Stimulated activated CD4-positive, alpha-beta T cell treated with anti-CD3 and anti-CD28 coated beads, TNF-alpha, amount 100 ng/mL, for 1 hour (primary cell): ENCODE measurements around the gene INHA.
A peak's percentile ranks its signal among the peaks of the same experiment; 100 is the strongest.

Experiments used
- DNase-seq, 3 donors: peaks; one replicate each; pipeline ENCODE4 v3.0.0-alpha.2; 2020; ENCODE audit warnings: low read depth in 3 of 3, low spot score in 1 of 3

The INHA gene, protein sequence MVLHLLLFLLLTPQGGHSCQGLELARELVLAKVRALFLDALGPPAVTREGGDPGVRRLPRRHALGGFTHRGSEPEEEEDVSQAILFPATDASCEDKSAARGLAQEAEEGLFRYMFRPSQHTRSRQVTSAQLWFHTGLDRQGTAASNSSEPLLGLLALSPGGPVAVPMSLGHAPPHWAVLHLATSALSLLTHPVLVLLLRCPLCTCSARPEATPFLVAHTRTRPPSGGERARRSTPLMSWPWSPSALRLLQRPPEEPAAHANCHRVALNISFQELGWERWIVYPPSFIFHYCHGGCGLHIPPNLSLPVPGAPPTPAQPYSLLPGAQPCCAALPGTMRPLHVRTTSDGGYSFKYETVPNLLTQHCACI

GRCh38 chr2:219572237-219573001, at the start of gene INHA:
TSS of gene INHA (plus strand) at chr2:219572310. CDS start at chr2:219572375, 65 bp downstream.
- DNase-seq: no peak

DNA sequence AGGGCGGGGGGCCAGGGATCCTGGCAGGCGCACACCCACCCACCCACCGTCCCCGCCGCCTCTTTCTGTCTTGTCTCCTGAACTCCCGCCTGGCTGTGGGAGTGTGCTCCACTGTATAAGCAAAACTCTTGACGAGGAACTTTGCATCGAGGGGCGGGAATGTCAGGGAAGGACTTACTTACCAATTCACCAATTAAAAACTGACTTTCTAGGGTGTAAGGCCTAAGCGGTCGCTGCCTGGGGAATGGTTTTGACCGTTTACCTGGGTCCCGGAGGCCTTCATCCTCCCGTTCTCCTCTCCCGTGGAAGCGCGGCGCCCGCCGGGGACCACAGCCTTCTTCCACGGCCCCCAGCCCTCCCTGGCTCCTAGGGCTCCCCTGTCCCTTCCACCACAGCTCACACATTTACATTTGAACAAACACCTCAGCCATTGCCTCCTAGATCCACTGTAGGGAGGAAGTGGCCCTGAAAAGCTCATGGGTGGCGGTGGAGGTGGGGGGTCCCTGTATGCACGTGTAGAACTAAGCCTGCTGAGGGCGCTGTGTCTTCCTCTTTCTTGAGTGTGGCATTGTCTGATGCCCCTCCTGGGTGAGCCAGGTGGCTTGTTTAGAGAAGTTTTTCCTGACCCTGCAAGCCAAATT, 49.0 kb upstream of the INHA start:
- no peak for DNase-seq

GRCh38 chr2:219524817-219525216, 47.3 kb upstream of the INHA start:
- no peak for DNase-seq

DNA sequence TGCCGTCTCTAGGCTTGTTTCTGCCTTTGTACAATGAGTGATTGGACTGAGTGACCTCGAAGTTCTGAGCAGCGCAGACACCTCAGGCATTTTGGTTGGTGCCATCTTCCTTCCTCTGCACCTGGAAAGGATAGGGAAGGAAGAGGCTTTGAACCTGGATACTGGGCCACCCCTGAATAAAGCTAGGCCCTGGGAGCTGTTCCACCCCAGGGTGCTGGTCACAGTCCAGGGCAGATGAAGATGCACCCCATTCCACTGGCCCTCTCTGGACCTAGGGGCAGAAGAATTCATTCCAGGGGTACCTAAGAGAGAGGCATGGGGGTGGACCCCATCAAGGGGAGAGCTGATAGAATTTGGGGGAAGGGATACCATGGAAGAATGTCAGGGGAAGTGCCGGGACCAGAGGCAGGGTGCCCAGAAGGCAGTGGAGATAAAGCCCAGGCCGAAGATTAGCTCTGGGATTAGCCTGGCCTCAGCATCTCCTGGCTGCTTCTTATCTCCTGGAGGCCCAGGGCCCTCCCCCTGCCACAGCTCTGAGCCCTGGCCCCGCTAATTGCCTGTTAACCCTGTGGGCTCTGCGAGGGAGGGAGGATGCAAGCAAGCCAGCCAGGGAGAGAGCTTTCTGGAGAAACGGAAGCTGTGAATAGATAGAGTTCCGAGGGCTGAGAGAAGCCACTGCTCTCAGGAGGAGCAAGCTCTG, 46.4 kb upstream of the INHA start:
- no peak for DNase-seq

DNA sequence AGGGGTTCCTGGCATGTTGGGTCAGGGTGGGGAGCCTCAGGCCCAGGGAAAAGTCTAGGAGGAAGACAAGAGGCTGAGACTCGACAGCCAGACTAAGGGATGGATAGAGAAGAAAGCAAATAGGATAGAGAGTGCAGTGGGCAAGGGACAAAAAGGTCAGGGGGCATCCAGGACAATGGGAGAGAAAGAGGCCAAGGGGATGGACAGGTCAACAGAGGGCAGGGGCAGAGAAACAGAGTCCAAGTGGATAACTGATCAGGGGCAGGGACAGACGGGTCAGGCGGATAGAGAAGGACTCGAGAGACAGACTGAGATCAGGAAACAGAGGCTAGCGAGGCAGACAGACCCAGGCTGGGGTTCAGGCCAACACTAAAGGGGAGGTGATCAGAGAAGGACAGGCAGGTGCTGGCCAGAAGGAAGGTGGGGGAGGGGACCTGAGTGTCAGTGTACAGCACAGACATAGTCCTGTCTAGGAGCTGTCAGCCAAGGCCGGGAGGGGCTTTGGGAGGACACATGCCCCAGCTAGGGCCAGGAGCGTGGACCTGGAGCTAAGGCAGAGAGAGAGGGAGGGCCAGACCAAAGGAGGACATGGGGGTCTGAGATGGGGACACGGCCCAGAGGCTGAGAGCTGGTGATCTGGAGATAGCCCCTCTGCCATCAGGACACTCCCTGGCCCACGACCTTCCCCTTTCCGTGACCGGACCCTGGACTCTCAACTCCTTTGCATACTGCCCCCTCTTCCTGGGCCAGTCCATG, 45.6 kb upstream of the INHA start:
- no peak for DNase-seq

DNA sequence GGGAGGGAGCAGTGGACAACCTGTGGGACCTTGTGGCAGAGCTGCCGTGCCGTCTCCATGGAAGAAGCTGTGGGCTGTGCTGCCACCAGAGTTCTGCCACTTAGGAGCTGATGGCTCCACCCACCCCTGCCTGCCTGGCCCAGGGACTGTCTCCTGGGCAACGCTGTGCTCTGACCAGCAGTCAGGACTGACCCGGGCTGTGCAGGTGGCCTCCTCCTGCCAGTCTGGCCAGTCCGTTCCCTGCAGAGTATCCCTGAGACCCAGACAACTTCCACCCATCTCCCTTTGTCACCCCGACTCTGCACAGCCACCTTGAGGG, 45.1 kb upstream of the INHA start:
- no peak for DNase-seq

- no peak for DNase-seq
These were observed 44.6 kb upstream of the INHA start for GRCh38 chr2:219527472-219527871.

DNA sequence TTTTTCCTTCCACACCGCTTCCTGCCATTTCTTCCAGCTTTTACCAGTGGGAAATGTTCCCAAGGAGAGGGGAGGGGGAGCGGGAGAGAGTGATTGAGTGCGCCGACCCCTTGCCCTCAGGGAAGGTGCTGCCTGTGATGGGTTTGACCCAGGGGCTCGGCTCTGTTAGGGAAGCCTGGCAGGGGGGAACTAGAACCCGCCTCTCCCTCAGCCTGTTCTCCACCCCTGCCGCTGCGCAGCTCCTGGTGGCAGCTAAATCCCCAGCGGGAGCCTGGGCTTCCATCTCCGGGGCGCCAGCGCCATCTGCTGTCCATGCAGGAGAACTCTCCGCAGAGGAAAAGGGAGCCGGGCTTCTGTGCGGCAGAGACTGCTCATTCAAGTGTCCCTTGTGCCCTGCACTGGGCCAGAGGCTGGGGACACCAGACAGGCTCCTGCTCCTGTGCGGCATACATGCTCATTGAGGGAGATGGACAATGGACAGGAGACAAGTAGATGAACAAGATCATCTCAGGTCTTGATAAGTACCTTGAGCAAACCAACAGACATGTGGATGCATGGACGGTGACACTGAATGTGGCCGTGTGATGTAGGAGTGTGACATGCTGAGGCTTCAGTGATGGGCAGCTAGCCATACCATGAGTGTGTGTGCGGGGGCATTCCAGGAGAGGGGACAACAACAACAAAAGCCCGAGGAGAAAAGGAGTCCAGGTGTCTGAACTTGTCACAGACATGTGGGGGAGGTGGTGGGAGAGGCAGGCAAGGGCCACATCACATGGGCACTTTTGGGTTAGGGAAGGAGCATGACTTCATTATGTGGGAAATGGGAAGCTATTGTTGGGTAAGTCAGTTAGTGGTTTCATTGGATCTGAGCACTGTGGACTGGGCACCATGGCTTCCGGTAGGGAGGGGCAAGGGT, 41.8 kb upstream of the INHA start:
- DNase-seq: peak; percentile 64 to 81 (median 72)

DNA sequence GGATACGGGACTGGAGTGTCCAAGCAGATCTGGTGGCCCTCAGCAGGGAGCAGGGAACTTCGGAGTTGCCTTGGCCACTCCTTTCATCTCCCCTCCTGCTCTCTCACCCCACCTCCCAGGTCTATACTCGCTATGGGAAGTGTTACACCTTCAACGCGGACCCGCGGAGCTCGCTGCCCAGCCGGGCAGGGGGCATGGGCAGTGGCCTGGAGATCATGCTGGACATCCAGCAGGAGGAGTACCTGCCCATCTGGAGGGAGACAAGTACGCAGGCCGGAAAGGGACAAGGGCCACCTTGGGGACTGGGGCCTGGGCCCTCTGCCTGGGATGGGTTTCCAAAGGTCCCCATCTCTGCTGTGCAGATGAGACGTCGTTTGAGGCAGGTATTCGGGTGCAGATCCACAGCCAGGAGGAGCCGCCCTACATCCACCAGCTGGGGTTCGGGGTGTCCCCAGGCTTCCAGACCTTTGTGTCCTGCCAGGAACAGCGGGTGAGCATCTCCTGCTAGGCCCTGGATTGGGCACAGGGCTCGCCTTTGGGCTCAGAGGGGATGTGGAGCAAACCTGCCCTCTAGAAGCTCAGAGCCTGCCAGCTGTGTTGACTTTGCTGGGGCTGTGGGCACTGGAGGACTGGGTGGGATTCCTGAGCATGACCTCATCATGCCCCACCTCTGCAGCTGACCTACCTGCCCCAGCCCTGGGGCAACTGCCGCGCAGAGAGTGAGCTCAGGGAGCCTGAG, 40.3 kb upstream of the INHA start:
- no peak for DNase-seq

GRCh38 chr2:219532378-219532649, 39.8 kb upstream of the INHA start:
- DNase-seq: no peak

DNA sequence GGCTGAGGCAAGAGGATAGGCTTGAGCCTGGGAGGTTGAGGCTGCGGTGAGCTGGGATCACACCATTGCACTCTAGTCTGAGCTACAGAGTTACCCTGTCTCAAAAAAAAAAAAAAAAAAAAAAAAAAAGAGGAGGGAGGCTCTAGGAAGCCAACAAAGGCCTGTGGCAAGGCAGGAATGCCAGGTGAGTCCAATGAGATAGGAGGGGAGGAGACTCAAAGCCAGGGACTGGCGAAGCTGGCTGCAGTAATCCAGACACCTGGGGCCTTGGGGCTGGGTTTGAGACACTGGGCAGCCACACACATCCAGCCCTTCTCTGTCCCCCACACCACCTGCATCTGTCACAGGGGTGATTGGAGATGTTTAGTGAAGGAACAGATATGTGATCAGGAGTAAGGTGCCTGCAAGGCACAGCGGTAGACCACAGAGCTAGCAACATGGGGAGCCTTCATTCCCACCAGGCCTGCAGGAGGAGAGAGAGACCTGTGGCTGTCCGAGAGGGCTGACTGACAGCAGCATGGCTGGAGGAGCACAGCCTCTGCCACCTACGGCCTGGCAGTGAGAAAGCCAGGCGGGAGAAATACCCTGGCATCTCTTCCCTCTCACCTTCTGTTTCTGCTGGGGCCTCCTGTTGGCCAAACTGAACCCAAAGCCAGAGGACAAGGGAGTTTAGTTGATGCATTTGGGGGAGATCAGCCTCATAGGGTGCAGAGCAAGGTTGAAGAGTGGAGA, 38.0 kb upstream of the INHA start:
- DNase-seq: no peak

- no peak for DNase-seq
These were observed 35.7 kb upstream of the INHA start for GRCh38 chr2:219536425-219536824.

DNA sequence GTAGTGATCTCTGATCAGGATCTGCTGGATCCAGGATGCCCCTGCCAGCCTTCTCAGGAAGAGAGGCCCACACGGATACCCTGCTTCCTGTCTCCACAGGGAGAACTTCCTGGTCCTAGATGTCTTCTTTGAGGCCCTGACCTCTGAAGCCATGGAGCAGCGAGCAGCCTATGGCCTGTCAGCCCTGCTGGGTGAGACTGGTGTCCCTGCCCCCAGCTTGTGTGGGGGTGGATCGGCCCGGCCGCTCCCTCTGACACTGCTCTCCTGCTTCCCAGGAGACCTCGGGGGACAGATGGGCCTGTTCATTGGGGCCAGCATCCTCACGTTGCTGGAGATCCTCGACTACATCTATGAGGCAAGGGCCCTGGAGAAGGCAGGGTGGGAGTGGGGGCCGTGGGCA, 35.1 kb upstream of the INHA start:
- no peak for DNase-seq

DNA sequence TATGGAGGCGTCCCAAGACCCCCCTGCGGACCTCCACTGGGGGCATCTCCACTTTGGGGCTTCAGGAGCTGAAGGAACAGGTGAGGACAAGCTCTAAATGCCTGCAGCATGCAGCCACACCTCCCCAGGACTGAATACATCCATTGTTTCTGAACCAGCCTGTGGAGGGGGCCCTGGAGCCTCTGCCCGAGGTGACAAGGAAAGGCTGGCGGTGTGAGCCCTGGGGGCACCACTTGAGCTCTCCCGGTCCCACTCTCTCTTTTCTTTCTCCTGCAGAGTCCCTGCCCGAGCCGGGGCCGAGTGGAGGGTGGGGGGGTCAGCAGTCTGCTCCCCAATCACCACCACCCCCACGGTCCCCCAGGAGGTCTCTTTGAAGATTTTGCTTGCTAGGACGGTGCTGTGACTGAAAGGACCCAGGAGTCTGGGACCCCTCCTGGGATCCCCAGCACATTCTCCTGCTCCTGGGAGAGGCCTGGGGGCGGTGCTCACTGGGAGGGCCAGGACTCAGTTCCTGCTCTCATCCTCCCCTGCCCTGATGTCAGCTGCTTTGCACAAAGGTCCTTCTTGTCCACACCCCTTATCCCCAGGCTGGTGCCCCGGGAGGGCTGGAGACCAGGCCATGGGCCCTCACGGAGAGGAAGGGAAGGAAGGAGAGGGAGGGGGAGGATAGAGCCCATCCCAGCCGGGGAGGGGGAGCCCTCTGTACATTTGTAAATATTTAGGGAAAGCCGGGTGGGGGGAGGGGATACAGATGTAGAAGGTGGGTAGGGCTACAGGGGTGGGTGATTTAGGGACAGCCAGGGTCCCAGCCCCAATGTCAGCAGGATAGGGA, 34.2 kb upstream of the INHA start:
- no peak for DNase-seq

DNA sequence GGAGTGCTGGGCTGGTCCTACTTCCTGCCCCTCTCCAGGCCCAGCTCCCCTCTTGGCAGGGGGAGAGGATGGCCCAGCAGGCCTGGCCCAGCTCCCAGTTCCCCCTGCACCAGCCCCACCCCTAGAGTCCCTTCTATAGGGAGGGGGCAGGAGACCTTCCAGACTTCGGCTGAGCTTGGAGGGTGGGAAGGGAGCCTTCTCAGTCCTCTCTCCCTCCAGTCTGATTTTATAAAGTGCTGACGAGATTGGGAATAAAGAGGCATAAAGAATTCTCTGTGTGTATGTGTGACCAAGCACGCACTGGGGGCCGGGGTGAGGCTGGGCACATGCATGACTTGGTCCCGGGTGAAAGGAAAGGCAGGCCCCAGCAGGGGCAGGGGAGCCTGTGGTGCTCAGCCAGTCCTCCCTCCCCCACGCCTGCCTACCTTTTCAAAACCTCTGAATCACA, 33.6 kb upstream of the INHA start:
- DNase-seq: no peak

- no peak for DNase-seq
These were observed 32.9 kb upstream of the INHA start for GRCh38 chr2:219538956-219539788.
